ENCODE results near the gene MED27.

Gene MED27

GRCh38 chr9:131994364-131995125 is 85.1 kb downstream of the MED27 start:
- DNase-seq: no peak

- DNase-seq: no peak
These were observed 86.6 kb downstream of the MED27 start for GRCh38 chr9:131992906-131993657.

- no peak for DNase-seq
These were observed 92.4 kb downstream of the MED27 start for GRCh38 chr9:131987232-131987631.

- no peak for DNase-seq
These were observed 93.1 kb downstream of the MED27 start for GRCh38 chr9:131986576-131986975.

GRCh38 chr9:131986089-131986488 is 93.6 kb downstream of the MED27 start:
- DNase-seq: no peak

- DNase-seq: no peak
These were observed 95.1 kb downstream of the MED27 start for GRCh38 chr9:131984564-131984963.

- no peak for DNase-seq
These were observed 96.9 kb downstream of the MED27 start for GRCh38 chr9:131982671-131983239.

- DNase-seq: no peak
These were observed 97.6 kb downstream of the MED27 start for GRCh38 chr9:131982102-131982501.

- no peak for DNase-seq
These were observed 98.4 kb downstream of the MED27 start for GRCh38 chr9:131981116-131981776.

GRCh38 chr9:131980267-131981016 is 99.2 kb downstream of the MED27 start:
- DNase-seq: no peak

- no peak for DNase-seq
These were observed 102.4 kb downstream of the MED27 start for GRCh38 chr9:131977109-131977838.

- DNase-seq: no peak
These were observed 103.2 kb downstream of the MED27 start for GRCh38 chr9:131976157-131977108.

- no peak for DNase-seq
These were observed 106.8 kb downstream of the MED27 start for GRCh38 chr9:131972889-131973288.

- DNase-seq: no peak
These were observed 108.1 kb downstream of the MED27 start for GRCh38 chr9:131971482-131972074.

GRCh38 chr9:131969469-131969989 is 110.1 kb downstream of the MED27 start:
- no peak for DNase-seq

- DNase-seq: no peak
These were observed 111.0 kb downstream of the MED27 start for GRCh38 chr9:131968632-131969031.

- no peak for DNase-seq
These were observed 113.8 kb downstream of the MED27 start for GRCh38 chr9:131965841-131966240.

- no peak for DNase-seq
These were observed 114.6 kb downstream of the MED27 start for GRCh38 chr9:131965103-131965502.

- DNase-seq: no peak
These were observed 116.3 kb downstream of the MED27 start for GRCh38 chr9:131963072-131964030.
